Globus pallidus (tissue), 1 donor: ENCODE data around the gene CLSTN1.
A peak's percentile ranks its signal among the peaks of the same experiment; 100 is the strongest.

Experiments used
- DNase-seq: peaks from one replicate; pipeline ENCODE4 v3.0.0-alpha.2; 2015; ENCODE audit warnings: low spot score

CLSTN1 gene

GRCh38 chr1:9850442-9851162, 26.8 kb upstream of the CLSTN1 start:
- DNase-seq = no peak

GRCh38 chr1:9849691-9850441, 26.1 kb upstream of the CLSTN1 start:
- no peak for DNase-seq

DNA sequence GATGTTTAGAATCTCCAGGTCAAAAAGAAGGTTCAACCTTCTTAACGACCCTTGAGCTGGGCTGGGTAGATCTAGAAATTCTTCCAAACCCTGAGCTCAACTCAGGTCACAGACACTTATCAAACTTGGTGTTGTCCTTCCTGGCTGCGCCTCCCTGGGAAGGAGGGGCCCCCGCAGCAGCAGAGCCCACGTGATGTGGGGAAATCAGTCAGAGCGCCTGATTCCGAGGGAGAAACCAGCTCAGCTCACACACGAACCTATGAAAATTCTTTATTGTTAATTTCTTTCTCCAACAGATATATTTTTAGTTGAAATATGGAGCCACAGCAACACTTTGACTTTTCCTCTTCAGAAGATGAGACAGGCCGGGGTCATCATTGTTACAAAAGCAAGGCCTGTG, 24.3 kb upstream of the CLSTN1 start:
- DNase-seq = no peak

DNA sequence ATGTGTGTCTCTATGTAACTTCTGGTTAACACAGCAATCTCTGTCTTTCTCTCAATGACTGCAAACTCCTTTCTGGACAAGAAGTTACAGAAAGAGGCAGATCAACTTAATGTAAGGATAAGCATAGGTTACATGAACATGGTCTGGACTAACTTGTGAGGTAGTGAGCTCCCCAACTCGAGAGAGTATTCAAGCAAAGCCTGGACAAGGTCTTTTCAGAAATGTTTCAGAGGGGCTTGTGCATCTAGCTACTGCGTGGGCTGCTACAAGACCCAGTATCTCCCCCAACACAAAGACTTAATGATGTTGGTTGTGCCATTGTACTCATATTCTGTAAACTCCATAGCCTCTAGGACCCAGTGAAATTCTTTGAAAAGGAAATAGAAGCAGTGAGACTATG, 23.5 kb upstream of the CLSTN1 start:
- DNase-seq = no peak

- no peak for DNase-seq
Observed at GRCh38 chr1:9846611-9847171, 22.9 kb upstream of the CLSTN1 start.

DNA sequence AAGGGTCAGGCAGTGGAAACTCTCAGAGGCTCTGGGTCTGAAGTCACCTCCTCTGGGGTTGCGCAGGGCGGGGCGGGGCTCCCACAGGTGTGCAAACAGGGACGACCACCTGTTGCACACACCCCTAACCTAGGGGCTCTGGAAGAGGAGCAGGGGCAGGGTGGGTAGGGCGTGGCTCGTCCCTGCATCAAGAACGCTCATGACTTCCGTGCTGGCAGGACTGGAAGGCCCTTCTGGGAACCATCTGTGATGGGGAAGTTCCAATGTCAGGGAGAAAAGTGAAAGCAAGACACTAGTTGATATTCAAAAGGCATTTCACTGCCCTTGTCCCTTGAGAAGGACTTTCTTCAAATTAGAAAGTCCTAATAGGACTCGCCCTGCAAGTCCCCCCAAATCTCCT, 22.1 kb upstream of the CLSTN1 start:
- no peak for DNase-seq

- no peak for DNase-seq
Observed at GRCh38 chr1:9844756-9845155, 21.0 kb upstream of the CLSTN1 start.

DNA sequence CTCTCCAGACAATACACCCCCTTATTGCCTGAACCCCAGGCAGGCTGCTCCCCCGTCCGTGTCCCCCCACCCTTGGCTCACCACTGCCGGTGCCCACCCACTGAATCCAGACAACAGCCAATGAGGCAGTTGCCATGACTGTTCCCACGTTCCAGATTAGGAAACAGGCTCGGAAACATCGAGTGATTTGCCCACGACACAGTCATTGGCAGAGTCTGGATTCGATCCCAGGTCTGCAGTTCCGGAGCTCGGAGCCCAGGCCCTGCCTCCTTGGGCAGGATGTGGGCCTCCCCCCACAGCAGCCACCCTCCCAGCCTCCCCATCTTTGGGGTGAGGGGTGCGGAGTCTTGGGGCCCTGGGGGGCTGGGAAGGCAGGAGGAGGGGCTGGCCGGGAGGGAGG, 20.3 kb upstream of the CLSTN1 start:
- no peak for DNase-seq

DNA sequence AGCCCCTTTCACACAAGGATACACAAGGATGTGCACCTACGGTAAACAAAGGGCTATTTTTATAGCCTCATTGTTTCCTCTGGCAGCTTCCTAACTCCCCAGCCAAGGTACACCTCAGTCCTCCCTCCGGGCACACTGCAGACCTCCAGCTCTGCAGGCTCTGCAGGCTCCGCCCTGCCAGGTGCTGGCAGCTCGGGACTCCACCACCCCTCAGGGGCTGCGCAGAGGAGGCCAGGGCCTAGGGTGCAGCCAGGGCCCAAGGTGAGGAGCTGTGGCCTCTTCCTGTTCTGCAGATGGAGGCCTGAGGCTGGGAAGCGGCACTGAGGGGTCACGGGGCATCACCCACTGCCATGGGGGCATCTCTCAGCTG, 19.8 kb upstream of the CLSTN1 start:
- DNase-seq = no peak

DNA sequence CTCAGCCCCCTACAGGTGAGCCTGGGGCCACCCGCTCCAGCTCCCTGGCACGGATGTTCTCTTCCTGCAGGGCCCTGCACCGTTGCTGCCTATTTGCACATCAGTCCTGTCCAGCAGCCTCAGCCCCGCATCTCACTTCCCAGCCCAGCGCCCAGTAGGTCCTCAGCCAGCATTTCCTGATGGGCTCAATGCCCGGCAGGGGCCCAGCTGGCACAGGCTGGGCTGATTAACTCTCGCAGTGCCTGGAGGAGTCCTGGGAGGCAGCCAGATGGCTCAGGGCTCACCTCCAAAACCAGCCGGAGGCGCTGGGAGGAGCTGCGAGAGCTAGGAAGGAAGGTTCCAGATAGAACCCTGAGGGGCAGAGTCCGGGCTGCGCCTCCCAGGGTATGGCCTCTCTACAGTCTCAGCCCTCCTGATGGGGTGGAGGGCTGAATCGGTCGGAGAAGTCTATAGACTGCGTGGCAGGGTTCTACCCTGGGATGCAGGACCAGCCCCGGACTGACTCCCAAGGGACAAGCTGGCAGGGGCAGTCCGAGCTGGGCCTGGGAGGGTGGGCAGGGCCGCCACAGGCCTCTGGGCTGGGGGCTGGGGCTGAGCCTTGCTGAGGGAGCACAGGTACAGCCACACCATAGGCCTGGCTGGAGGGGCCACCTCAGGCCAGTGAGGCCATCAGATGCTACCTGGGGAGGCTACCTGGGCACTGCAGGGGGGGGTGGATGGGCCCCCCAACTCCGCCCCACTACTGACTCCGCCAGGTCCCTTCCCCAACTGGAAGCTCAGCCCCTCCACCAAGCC, 19.2 kb upstream of the CLSTN1 start:
- no peak for DNase-seq

GRCh38 chr1:9842073-9842711, 18.4 kb upstream of the CLSTN1 start:
- DNase-seq = no peak

DNA sequence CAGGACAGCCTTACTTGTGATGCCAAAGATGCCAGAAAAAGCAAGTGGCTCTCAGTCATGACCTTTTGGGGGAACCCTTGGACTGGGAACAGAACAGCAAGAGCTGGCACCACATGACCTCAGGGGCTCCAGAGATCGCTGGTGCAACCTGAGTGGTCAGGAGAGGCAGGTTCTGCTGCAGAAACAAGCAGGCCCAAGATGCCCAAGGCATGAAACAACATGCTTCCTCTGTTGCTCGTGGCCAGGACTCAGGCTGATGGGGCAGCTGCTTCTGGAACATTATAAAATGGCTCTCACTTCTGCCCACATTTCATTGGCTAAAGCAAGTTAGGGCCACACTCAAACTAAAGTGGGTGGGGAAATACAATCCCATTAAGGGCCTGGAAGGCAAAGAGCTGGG, 17.7 kb upstream of the CLSTN1 start:
- no peak for DNase-seq

- DNase-seq = no peak
Observed at GRCh38 chr1:9840176-9840575, 16.4 kb upstream of the CLSTN1 start.

- DNase-seq = peak; percentile 76
Observed at GRCh38 chr1:9838946-9839345, 15.2 kb upstream of the CLSTN1 start.

DNA sequence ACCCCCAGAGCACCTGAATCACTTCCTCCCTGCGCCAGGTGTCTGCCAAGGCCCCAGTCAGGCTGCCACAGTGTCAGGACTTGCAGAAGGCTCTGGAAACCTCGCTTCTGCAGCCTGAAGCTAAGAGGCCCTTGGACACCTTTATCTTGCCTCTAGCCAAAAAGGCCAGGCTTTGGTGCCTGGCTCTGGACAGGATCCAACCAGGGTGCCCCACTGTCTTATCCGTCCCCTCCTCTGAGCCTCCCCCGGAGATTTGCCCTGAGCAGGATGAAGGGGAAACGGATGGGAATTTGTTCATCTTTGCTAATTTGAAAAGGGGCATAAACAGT, 12.8 kb upstream of the CLSTN1 start:
- no peak for DNase-seq

DNA sequence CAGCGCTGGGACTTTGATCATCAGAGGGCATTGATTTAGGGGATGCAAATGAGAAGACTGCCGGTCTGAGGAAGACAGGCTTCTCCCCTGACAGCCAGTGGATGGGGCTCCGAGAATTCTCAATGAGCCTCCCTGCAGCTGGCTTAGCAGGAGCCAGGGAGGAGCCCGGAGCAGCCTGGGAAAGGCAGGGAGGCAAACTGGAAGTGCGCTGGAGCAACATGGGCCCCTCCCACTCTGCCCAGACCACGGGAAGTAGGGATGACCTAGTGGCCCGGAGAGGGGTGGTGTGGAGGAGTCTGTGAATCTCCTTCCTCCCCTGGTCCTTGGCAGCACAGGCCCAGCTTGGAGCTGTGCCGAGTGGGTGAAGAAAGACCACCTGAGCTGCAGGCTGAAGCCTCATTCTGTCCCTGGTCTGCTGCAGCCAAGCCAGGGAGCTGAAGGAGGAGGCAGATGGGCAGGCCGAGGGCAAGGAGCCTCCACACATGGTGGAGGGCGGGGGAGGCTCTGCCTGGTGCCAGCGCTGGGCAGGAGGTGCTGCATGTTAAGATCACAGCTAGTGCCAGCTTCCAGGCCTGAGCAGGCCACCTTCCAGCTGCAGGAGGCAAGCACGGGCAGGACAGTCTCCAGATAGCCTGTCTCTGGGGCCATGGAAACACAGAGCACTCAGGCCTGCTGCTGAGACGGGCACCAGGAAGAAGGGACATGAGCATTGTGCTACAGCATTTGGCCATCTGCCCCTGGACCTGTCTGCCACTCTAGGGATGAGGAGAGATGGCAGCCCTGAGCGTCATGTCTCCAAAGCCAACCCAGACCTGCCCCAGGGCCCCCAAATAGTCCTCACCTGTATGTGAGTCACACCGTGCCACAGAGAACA, 12.2 kb upstream of the CLSTN1 start:
- no peak for DNase-seq

- DNase-seq = no peak
Observed at GRCh38 chr1:9835404-9835757, 11.6 kb upstream of the CLSTN1 start.

DNA sequence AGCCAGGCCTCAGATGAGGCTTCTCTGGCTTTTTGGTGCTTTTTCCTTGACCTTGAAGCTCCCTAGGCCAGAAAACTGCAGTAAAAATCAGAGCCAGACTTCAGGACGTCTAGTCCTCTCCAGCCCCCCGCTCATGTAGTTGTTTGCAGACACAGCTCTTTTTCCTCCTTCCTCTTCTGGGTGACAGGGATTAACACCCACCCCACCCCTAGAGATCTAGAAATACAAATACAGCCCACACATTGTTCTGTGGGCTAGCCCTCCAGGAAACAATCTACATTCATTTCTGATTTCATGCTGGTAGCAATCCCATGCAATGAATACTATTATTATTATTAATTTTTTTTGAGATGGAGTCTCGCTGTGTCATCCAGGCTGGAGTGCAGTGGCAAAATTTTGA, 9.9 kb upstream of the CLSTN1 start:
- DNase-seq = no peak

DNA sequence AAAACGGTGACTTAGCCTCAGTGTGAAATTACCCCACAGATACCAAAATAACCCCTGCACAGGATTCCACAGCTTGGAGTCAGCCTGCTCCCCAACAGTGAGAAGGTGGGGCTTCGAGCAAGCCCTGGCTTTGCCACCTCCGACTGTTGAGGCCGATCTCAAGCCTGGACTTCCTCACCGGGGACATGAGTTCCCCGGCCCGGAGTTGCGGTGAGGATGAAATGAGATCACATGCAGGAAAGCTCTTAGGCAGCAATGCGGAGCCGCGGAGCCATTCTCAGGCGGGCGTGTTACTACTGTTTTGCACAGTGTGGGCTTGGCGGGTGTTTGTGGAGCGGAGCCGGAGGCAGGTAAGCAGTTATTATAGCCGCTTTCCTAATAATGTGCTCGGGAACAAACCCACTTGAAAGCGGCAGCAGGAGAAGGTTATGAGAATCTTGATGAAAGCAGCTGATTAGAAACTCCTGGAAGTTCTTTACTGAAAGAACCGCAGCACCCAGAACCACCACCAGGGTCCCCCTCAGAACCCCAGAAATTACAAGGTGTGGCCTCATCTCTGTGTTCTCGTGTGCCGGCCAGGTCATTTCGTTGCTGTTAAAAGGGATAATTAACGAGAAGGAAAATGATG, 3.9 kb upstream of the CLSTN1 start:
- DNase-seq = no peak

GRCh38 chr1:9826616-9827015, 2.9 kb upstream of the CLSTN1 start:
- DNase-seq = no peak

- no peak for DNase-seq
Observed at GRCh38 chr1:9826087-9826486, 2.3 kb upstream of the CLSTN1 start.
